Transverse colon (tissue), 4 donors: ENCODE measurements around the gene KCNE1. TPM values are rescaled to one million over a fixed set of nuclear protein-coding genes. Genes with fewer than 3 reads are reported as not detected.
"Not testable (repeated sequence)": the region's sequence is repeated elsewhere in the genome, so short reads cannot be mapped to it uniquely, and the experiment has no call there.

Experiments
- DNase-seq: peaks from one replicate; pipeline ENCODE4 v3.0.0-alpha.2; 2019
- H3K27ac ChIP-seq, 4 donors: fragments of 200-600 bp; sonication (generic); 2 replicates each; pipeline ENCODE4 v1.5.1; 2016 to 2018; ENCODE audit warnings: inconsistent platforms in 4 of 4
- H3K27me3 ChIP-seq: fragments of 200-600 bp; sonication (generic); 2 replicates; pipeline ENCODE4 v1.5.1; 2017; ENCODE audit warnings: inconsistent platforms
- H3K36me3 ChIP-seq, 4 donors: fragments of 200-600 bp; sonication (generic); 2 replicates each; pipeline ENCODE4 v1.5.1; 2017 to 2019; ENCODE audit warnings: inconsistent platforms in 4 of 4
- H3K4me1 ChIP-seq, 4 donors: fragments of 200-600 bp; sonication (generic); 2 replicates each; pipeline ENCODE4 v1.5.1; 2017 to 2020; ENCODE audit warnings: inconsistent platforms in 4 of 4
- H3K4me3 ChIP-seq, 4 donors: fragments of 200-600 bp; sonication (generic); 1 replicate in 1 of 4; 2 replicates in 3 of 4; pipeline versions ENCODE4 v1.5.1 to v1.6.1; 2017 to 2019; ENCODE audit warnings: inconsistent platforms in 4 of 4
- H3K9me3 ChIP-seq, 2 donors: fragments of 200-600 bp; sonication (generic); 2 replicates each; pipeline ENCODE4 v1.5.1; 2017 to 2019; ENCODE audit warnings: inconsistent platforms in 2 of 2
- EP300 ChIP-seq: sonication (generic); formaldehyde crosslinking; IDR thresholded peaks from one replicate; pipeline ENCODE4 v1.6.1; 2017; ENCODE audit warnings: antibody characterized with exemption, low read depth
- POLR2A ChIP-seq: fragments of 450-650 bp; IDR thresholded peaks from one replicate; pipeline ENCODE4 v1.6.1; 2016; ENCODE audit warnings: antibody characterized with exemption, mild to moderate bottlenecking, moderate library complexity
- POLR2AphosphoS5 ChIP-seq, 3 donors: sonication (generic); formaldehyde crosslinking; IDR thresholded peaks; one replicate each; pipeline ENCODE4 v1.6.1; 2016; ENCODE audit warnings: antibody characterized with exemption in 3 of 3
- WGBS, 2 donors: methylation state at CpG; one replicate each; pipeline ENCODE4 v1.1.5; 2018; ENCODE audit warnings: low coverage in 1 of 2; 5-methylcytosine and 5-hydroxymethylcytosine counted together
- in situ Hi-C, 4 donors: fragments of 200-750 bp; cut with MboI; loops; one replicate each; pipeline versions ENCODE4 v1.15.0 to v1.15.1; 2017; ENCODE audit warnings: low sequenced_read_pairs in 3 of 4, low pct_ligation_motif_present in 1 of 4, low pct_unique_long_range_greater_than_20kb in 1 of 4
- intact Hi-C: fragments of 100-400 bp; cut with DNase I; formaldehyde crosslinking; loops from one replicate; pipeline ENCODE4 v1.15.1; 2023; ENCODE audit warnings: low total_unique reads
- total RNA-seq, 4 donors: library from RNA; depleted of rRNA; stranded (reverse); fragments of >200 nt; gene quantifications; one replicate each; pipeline ENCODE4 v1.1.0, GENCODE V29; 2016
- TF ChIP-seq, protein P1 (sequence below), 5 experiments: fragments of 200-600 bp in 3 of 5; fragments of 450-650 bp in 2 of 5; sonication (generic) in 3 of 5; IDR thresholded peaks; 1 replicate in 2 of 5; 2 replicates in 3 of 5; pipeline ENCODE4 v1.5.1; 2016 to 2017; ENCODE audit warnings: antibody characterized with exemption in 5 of 5, inconsistent platforms in 3 of 5, mild to moderate bottlenecking in 2 of 5, moderate library complexity in 1 of 5

KCNE1 gene
- total RNA-seq, 4 donors from 2014 or later = 1.5 to 2.6 (median 2.4) TPM; not detected in 1

DNA sequence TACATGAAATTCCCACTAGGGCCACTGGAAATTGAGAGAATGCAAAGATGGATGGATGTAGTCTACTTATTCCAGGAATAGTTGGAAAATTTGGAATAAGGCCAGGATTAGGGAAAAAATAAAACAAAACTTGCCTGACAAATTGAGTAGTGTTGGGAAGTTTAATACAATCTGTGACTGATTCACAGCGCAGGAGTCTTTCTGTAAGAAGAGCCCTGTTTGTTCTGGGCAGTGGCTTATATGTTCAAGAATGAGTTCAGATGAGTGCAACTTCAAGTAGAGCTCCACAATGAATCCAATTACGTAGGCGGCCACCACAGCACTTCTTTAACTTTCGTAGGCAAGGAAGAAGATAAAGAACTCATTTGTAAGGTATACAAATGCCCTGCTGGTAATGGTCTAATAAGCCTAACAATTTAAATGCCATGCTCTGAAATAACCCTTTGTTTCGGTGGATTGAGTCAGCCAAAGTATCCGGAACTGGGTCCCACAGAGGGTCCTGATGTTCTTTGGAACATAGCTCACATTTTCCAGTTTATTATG lies 47.1 kb upstream of the KCNE1 start:
- Histone ChIP-seq H3K4me1 (peaks cover 0 to 3% (median 0%) of the 10 kb centered on the region in 4 donors), H3K9me3 (no peaks in the 10 kb centered on the region), H3K27ac (no peak overlapping the region), H3K27me3 (no peaks in the 10 kb centered on the region), H3K36me3 (no peaks in the 10 kb centered on the region), H3K4me3 (no peak overlapping the region)
- in situ Hi-C loops (no loop called here), intact Hi-C loops (no loop called here)
- DNase-seq = no peak
- TF ChIP-seq POLR2AphosphoS5 (IDR thresholded peaks at IDR 0.05) (no peak), POLR2A (no peak), EP300 (no peak)
- TF ChIP-seq, protein P1, sequence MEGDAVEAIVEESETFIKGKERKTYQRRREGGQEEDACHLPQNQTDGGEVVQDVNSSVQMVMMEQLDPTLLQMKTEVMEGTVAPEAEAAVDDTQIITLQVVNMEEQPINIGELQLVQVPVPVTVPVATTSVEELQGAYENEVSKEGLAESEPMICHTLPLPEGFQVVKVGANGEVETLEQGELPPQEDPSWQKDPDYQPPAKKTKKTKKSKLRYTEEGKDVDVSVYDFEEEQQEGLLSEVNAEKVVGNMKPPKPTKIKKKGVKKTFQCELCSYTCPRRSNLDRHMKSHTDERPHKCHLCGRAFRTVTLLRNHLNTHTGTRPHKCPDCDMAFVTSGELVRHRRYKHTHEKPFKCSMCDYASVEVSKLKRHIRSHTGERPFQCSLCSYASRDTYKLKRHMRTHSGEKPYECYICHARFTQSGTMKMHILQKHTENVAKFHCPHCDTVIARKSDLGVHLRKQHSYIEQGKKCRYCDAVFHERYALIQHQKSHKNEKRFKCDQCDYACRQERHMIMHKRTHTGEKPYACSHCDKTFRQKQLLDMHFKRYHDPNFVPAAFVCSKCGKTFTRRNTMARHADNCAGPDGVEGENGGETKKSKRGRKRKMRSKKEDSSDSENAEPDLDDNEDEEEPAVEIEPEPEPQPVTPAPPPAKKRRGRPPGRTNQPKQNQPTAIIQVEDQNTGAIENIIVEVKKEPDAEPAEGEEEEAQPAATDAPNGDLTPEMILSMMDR (IDR thresholded peaks at IDR 0.05) = no peak
- 76 to 91% methylated on average over 5 to 6 of the region's 6 CpGs for WGBS, 2 donors

DNA sequence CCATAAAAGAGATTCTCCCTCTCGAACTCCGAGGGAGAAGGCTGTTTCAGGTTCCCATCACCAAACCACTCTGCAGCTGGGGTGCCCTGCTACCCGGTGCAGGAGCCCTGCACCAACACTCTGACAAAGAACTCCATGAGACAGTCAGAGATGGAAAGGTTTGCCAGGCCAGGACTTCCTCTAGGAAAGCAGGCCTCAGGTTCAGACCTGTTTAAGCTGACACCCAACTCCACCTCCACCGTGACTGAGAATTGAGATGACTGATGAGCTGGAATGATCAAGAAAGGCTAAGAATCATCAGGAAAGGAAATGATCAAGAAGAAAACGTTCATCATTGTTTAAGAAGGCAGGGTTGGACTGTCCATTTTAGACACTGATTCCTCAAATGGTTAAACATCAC lies 46.2 kb upstream of the KCNE1 start:
- in situ Hi-C loops (no loop called here), intact Hi-C loops (no loop called here)
- H3K9me3 ChIP-seq = no peaks in the 10 kb centered on the region
- no peaks in the 10 kb centered on the region for H3K27me3 ChIP-seq
- TF ChIP-seq EP300 = no peak
- no peak for TF ChIP-seq POLR2AphosphoS5 (IDR thresholded peaks at IDR 0.05)
- TF ChIP-seq POLR2A = no peak
- TF ChIP-seq, protein P1 (IDR thresholded peaks at IDR 0.05) = no peak
- no peak overlapping the region for H3K27ac ChIP-seq
- no peak for DNase-seq
- H3K4me1 ChIP-seq = peaks cover 0 to 12% (median 7%) of the 10 kb centered on the region in 4 donors
- no peak overlapping the region for H3K4me3 ChIP-seq
- WGBS, 2 donors = 79 to 86% methylated on average over 5 of the region's 5 CpGs
- no peaks in the 10 kb centered on the region for H3K36me3 ChIP-seq

DNA sequence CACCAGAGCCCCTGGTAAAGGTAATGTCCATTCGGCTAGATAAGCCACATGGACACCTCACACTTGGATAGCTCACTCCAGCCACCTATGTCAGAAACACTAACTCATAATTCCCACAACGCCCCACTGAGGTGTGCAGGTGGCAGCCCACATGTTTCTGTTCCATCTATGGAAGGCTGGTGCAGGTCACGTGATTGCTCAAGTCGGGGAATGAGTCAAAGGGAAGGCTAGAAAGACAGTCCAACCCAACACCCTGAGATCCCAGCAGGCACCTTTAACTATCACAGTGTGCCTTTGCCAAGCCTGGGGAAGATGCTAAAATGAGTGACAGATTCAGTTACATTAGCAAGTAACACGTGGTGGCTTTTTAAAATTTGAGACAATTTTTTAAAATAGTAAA lies 45.3 kb upstream of the KCNE1 start:
- H3K4me1 ChIP-seq = peaks cover 0 to 22% (median 12%) of the 10 kb centered on the region in 4 donors
- no peaks in the 10 kb centered on the region for H3K27me3 ChIP-seq
- H3K27ac ChIP-seq = no peak overlapping the region
- WGBS, 2 donors = 88% methylated on average over 2 to 5 of the region's 5 CpGs
- H3K4me3 ChIP-seq = no peak overlapping the region
- in situ Hi-C loops = no loop called here
- intact Hi-C loops = no loop called here
- TF ChIP-seq POLR2AphosphoS5 (IDR thresholded peaks at IDR 0.05) = no peak
- TF ChIP-seq, protein P1 (IDR thresholded peaks at IDR 0.05) = no peak
- TF ChIP-seq EP300 = no peak
- TF ChIP-seq POLR2A = no peak
- no peaks in the 10 kb centered on the region for H3K9me3 ChIP-seq
- no peak for DNase-seq
- H3K36me3 ChIP-seq = no peaks in the 10 kb centered on the region

GRCh38 chr21:34554670-34555069 lies 42.7 kb upstream of the KCNE1 start:
- peaks cover 0 to 31% (median 19%) of the 10 kb centered on the region in 4 donors for H3K4me1 ChIP-seq
- H3K4me3 ChIP-seq, in situ Hi-C loops, H3K27me3 ChIP-seq, H3K36me3 ChIP-seq, intact Hi-C loops, DNase-seq, H3K9me3 ChIP-seq: not testable (repeated sequence)
- peak overlapping the region in 1 of 4 donors; percentile 83 for H3K27ac ChIP-seq
- 86 to 91% methylated on average over 1 to 2 of the region's 2 CpGs for WGBS, 2 donors

- H3K36me3 ChIP-seq = no peaks in the 10 kb centered on the region
- H3K4me3 ChIP-seq = no peak overlapping the region
- no peak for TF ChIP-seq POLR2AphosphoS5 (IDR thresholded peaks at IDR 0.05)
- TF ChIP-seq, protein P1 (IDR thresholded peaks at IDR 0.05) = no peak
- no peak for TF ChIP-seq POLR2A
- no peak for TF ChIP-seq EP300
- H3K27ac ChIP-seq = peak overlapping the region in 3 of 4 donors; percentile 76 to 85 (median 83)
- intact Hi-C loops (no loop called here), in situ Hi-C loops (no loop called here)
- H3K9me3 ChIP-seq = no peaks in the 10 kb centered on the region
- peaks cover 0 to 31% (median 19%) of the 10 kb centered on the region in 4 donors for H3K4me1 ChIP-seq
- DNase-seq = no peak
- 97 to 100% methylated on average over 1 to 4 of the region's 4 CpGs for WGBS, 2 donors
- H3K27me3 ChIP-seq = no peaks in the 10 kb centered on the region
These were observed 42.2 kb upstream of the KCNE1 start for GRCh38 chr21:34554227-34554626.
